ENCODE measurements around the gene ALKBH5. TPM values are rescaled to one million over a fixed set of nuclear protein-coding genes. Genes with fewer than 3 reads are reported as not detected.
"Not testable (repeated sequence)": the region's sequence is repeated elsewhere in the genome, so short reads cannot be mapped to it uniquely, and the experiment has no call there.

ALKBH5 gene
- polyA plus RNA-seq, 3 donors from 2014 or later, result 86.4 to 130 (median 102) TPM

DNA sequence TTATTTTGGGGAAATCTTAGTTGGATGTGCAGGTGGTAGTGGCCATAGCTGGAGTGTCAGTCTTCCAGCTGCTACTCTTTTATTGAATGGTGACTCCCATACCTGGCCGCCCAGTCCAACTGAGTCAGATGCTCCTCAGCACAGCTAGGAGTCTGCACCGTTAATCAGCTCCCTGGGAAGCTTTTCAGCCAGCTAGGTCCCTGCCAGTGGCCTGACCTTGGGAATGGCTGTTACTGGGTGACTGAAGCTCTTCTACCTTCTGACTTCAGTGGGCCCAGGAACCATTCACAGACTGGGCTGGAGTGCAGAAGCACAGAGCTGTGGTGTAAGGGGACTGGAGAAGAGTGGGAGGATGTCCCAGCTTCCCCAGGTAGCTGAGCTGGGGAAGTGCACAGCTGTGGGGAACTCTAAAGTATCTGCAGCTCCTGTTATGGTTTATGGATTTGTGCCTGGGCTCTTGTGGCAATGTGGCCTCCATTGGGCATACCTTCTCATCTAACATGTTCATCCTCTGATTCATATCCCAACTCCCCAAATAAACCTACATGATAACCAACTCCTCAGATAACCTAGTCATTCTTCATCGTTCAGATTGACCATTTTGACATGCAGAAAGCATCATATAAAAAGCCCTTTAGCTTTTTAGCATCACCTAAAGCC, 14.0 kb downstream of the ALKBH5 start:
- peaks cover 8 to 19% (median 16%) of the 10 kb centered on the region in 3 donors for H3K36me3 Mint-ChIP-seq
- peak overlapping the region in 3 of 6 donors; percentile 11 to 34 (median 15) for H3K27ac Mint-ChIP-seq
- no peaks in the 10 kb centered on the region for H3K9me3 Mint-ChIP-seq
- H3K27me3 Mint-ChIP-seq (ENCODE audit: low read depth in 3 of 3), result peaks cover 0 to 6% (median 2%) of the 10 kb centered on the region in 3 donors
- peak overlapping the region in 1 of 5 donors; percentile 11 for H3K4me3 Mint-ChIP-seq
- H3K4me1 Mint-ChIP-seq, result peaks cover 47 to 77% of the 10 kb centered on the region in 2 donors
- DNase-seq, result no peak

DNA sequence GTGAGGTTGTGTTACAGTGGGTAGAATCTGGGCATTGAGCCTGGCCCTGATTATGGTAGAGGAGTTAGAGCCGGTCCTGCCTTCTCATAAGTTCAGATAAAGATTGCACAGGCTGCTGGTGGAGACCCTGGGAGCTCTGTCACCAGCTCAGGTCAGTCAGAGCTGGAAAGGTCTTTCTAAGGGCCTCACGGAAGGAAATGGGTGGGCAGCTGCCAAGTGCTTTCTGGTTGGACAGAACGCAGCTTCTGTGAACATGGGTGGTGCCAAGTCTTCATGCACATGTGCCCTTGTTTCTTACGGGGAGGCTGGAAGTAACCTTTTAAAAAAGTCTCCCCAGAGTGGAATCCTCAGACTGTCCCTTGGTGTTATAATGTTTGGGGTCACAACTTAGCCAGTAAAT, 14.9 kb downstream of the ALKBH5 start:
- no peaks in the 10 kb centered on the region for H3K9me3 Mint-ChIP-seq
- H3K4me3 Mint-ChIP-seq, result peak overlapping the region in 1 of 5 donors; percentile 22
- DNase-seq, result no peak
- peak overlapping the region in 3 of 6 donors; percentile 15 to 71 (median 68) for H3K27ac Mint-ChIP-seq
- peaks cover 0 to 6% (median 5%) of the 10 kb centered on the region in 3 donors for H3K27me3 Mint-ChIP-seq (ENCODE audit: low read depth in 3 of 3)
- peaks cover 50 to 78% of the 10 kb centered on the region in 2 donors for H3K4me1 Mint-ChIP-seq
- peaks cover 8 to 19% (median 16%) of the 10 kb centered on the region in 3 donors for H3K36me3 Mint-ChIP-seq

DNA sequence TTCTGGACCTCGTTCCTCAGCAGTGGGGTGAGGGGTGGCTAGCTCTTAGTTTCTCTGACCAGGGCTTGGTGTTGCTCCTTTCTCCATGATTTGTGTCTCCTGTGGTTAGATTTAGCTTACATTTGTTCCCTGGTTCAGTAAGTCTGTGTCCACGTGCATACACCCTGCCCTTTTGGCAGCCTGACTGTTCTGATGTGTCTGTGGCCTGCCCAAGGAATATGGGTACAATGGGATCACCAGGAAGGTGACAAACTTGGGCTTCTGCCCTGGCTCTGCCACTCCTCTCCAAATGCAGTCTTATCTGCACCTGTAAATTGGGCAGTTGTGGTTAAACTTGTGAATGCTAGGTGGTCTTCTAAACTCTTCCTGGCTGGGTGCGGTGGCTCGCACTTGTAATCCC, 17.5 kb downstream of the ALKBH5 start:
- Mint-ChIP-seq H3K4me1 (peaks cover 40 to 59% of the 10 kb centered on the region in 2 donors), H3K9me3 (no peaks in the 10 kb centered on the region), H3K27me3 (ENCODE audit: low read depth in 3 of 3) (peaks cover 0 to 6% (median 0%) of the 10 kb centered on the region in 3 donors), H3K27ac (peak overlapping the region in 1 of 6 donors; percentile 41), H3K36me3 (peaks cover 8 to 10% (median 8%) of the 10 kb centered on the region in 3 donors), H3K4me3 (no peak overlapping the region)
- no peak for DNase-seq

DNA sequence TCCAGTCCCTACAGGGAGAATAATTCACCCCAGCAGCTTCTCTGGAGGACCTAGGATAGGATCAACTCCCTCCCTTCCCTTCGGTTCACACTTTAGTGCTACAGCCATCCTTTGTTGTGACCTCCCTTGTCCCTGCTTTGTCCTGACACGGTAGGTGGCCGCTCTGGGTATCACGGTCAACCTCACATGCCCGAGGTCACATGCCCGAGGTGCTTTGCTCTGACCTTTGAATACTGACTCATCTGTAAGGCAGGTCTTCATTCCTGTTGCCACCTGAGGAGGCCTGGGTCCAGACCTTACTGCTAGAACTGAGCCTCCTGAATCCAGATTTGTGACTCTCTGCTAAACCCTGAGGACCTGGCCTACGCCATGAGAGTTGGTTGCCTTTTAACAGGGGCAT, 19.7 kb downstream of the ALKBH5 start:
- no peak overlapping the region for H3K4me3 Mint-ChIP-seq
- H3K36me3 Mint-ChIP-seq, result peaks cover 2 to 10% (median 9%) of the 10 kb centered on the region in 3 donors
- no peak for DNase-seq
- peak overlapping the region in 2 of 6 donors; percentile 7 to 65 for H3K27ac Mint-ChIP-seq
- peaks cover 0 to 6% (median 0%) of the 10 kb centered on the region in 3 donors for H3K27me3 Mint-ChIP-seq (ENCODE audit: low read depth in 3 of 3)
- H3K4me1 Mint-ChIP-seq, result peaks cover 31 to 40% of the 10 kb centered on the region in 2 donors
- no peaks in the 10 kb centered on the region for H3K9me3 Mint-ChIP-seq

- Mint-ChIP-seq H3K4me1 (peaks cover 12 to 16% of the 10 kb centered on the region in 2 donors), H3K36me3 (peaks cover 0 to 25% (median 16%) of the 10 kb centered on the region in 3 donors), H3K27ac (peak overlapping the region in 1 of 6 donors; percentile 75), H3K9me3 (no peaks in the 10 kb centered on the region), H3K4me3 (no peak overlapping the region), H3K27me3 (ENCODE audit: low read depth in 3 of 3) (peaks cover 0 to 5% (median 2%) of the 10 kb centered on the region in 3 donors)
- no peak for DNase-seq
Observed at GRCh38 chr17:18205861-18206260, 22.2 kb downstream of the ALKBH5 start.

- Mint-ChIP-seq H3K4me1 (peaks cover 6% of the 10 kb centered on the region in 2 donors), H3K9me3 (no peaks in the 10 kb centered on the region), H3K36me3 (peaks cover 0 to 25% (median 16%) of the 10 kb centered on the region in 3 donors), H3K4me3 (no peak overlapping the region), H3K27me3 (ENCODE audit: low read depth in 3 of 3) (peaks cover 0 to 9% (median 2%) of the 10 kb centered on the region in 3 donors), H3K27ac (no peak overlapping the region)
- no peak for DNase-seq
Observed at GRCh38 chr17:18206962-18207361, 23.3 kb downstream of the ALKBH5 start.

DNA sequence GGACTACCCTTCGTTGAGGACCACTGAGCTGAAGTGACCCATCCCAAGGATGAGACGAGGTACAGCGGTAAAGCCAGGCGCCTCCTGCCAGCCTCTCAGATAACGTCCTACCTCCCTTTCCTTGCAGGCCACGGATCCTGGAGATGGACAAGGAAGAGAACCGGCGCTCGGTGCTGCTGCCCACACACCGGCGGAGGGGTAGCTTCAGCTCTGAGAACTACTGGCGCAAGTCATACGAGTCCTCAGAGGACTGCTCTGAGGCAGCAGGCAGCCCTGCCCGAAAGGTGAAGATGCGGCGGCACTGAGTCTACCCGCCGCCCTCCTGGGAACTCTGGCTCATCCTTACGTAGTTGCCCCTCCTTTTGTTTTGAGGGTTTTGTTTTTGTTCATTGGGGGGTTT, 24.5 kb downstream of the ALKBH5 start:
- Mint-ChIP-seq H3K9me3 (no peaks in the 10 kb centered on the region), H3K36me3 (peaks cover 0 to 25% (median 16%) of the 10 kb centered on the region in 3 donors), H3K4me3 (no peak overlapping the region), H3K27me3 (ENCODE audit: low read depth in 3 of 3) (peaks cover 0 to 11% (median 2%) of the 10 kb centered on the region in 3 donors), H3K27ac (no peak overlapping the region), H3K4me1 (peaks cover 4 to 6% of the 10 kb centered on the region in 2 donors)
- DNase-seq, result no peak

DNA sequence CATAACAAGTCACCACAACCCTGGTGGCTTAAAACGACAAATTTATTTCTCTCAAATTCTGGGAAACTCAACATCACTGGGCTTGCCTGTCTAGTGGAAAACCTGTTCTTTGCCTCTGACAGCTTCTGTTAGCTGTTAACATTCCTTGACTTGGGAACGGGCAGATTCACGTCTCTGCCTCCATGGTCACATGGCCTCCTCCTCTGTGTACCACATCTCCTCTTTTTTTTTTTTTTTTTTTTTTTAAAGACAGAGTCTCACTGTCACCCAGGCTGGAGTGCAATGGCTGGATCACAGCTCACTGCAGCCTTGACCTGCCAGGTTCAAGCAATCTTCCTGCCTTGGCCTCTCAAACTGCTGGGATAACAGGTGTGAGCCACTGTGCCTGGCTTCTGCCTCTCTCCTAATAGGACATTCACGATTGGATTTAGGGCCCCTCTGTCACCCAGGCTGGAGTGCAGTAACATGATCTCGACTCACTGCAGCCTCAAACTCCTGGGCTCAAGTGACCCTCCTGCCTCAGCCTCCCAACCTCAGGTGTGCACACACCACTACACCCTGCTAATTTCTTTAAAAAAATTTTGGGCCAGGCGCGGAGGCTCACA, 30.1 kb downstream of the ALKBH5 start:
- Mint-ChIP-seq H3K4me1 (no peaks in the 10 kb centered on the region), H3K27ac (no peak overlapping the region), H3K36me3 (peaks cover 0 to 12% (median 6%) of the 10 kb centered on the region in 3 donors), H3K9me3 (no peaks in the 10 kb centered on the region), H3K27me3 (ENCODE audit: low read depth in 3 of 3) (peaks cover 0 to 9% (median 7%) of the 10 kb centered on the region in 3 donors), H3K4me3 (no peak overlapping the region)
- DNase-seq, result no peak

DNA sequence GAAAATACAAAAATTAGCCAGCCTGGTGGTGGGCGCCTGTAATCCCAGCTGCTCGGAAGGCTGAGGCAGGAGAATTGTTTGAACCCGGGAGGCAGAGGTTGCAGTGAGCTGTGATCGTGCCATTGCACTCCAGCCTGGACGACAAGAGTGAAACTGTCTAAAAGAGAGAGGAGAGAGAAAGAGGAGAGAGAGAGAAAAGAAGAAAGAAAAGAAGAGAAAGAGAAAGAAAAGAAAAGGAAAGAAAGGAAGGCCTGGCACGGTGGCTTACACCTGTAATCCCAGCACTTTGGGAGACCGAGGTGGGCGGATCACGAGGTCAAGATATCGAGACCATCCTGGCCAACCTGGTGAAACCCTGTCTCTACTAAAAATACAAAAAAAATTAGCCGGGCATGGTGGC, 33.3 kb downstream of the ALKBH5 start:
- H3K27ac Mint-ChIP-seq; H3K36me3 Mint-ChIP-seq; DNase-seq; H3K4me3 Mint-ChIP-seq; H3K27me3 Mint-ChIP-seq (ENCODE audit: low read depth in 3 of 3); H3K9me3 Mint-ChIP-seq; H3K4me1 Mint-ChIP-seq: not testable (repeated sequence)

DNA sequence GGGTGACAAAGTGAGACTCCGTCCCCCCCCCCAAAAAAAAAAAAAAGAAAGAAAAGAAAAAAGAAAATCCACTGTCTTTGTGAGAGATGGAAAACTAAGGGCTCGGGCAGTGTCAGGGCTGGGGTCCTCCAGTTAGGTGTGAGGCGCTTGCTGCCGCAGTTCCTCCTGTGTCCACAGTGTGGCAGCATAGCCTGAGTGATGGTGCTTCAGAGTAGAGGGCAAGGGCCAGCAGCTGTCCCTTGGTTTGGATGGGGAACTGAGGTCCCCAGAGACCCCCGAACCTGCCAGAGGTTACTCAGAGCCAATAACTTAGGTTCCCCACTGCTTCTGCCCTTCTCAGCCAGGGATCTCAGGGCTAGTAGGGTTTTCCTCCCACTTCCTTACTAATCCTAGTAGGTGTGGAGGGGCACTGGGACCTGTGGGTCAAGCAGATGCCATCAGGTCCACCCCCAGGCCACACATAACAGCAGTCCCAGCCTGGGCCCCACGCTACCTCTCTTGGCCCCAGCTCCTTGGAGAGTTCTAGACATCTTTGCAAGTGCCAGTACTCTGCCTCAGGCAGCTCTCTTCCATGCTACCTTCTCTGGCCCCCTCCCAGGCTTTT, 33.9 kb downstream of the ALKBH5 start:
- peaks cover 0 to 5% (median 1%) of the 10 kb centered on the region in 3 donors for H3K27me3 Mint-ChIP-seq (ENCODE audit: low read depth in 3 of 3)
- no peaks in the 10 kb centered on the region for H3K4me1 Mint-ChIP-seq
- H3K4me3 Mint-ChIP-seq, result no peak overlapping the region
- peak overlapping the region in 1 of 6 donors; percentile 23 for H3K27ac Mint-ChIP-seq
- H3K36me3 Mint-ChIP-seq, result no peaks in the 10 kb centered on the region
- peak; percentile 60 to 67 (median 62) for DNase-seq
- no peaks in the 10 kb centered on the region for H3K9me3 Mint-ChIP-seq

- peak overlapping the region in 1 of 6 donors; percentile 22 for H3K27ac Mint-ChIP-seq
- H3K9me3 Mint-ChIP-seq, result no peaks in the 10 kb centered on the region
- no peak overlapping the region for H3K4me3 Mint-ChIP-seq
- no peaks in the 10 kb centered on the region for H3K4me1 Mint-ChIP-seq
- H3K36me3 Mint-ChIP-seq, result no peaks in the 10 kb centered on the region
- peaks cover 0 to 5% (median 1%) of the 10 kb centered on the region in 3 donors for H3K27me3 Mint-ChIP-seq (ENCODE audit: low read depth in 3 of 3)
- no peak for DNase-seq
Observed at GRCh38 chr17:18218756-18219415, 35.3 kb downstream of the ALKBH5 start.

- no peak overlapping the region for H3K4me3 Mint-ChIP-seq
- peaks cover 27 to 29% of the 10 kb centered on the region in 2 donors for H3K4me1 Mint-ChIP-seq
- no peaks in the 10 kb centered on the region for H3K27me3 Mint-ChIP-seq (ENCODE audit: low read depth in 3 of 3)
- no peaks in the 10 kb centered on the region for H3K36me3 Mint-ChIP-seq
- no peaks in the 10 kb centered on the region for H3K9me3 Mint-ChIP-seq
- no peak overlapping the region for H3K27ac Mint-ChIP-seq
- no peak for DNase-seq
Observed at GRCh38 chr17:18224053-18224386, 40.4 kb downstream of the ALKBH5 start.

GRCh38 chr17:18224387-18225120, 40.9 kb downstream of the ALKBH5 start:
- Mint-ChIP-seq H3K9me3 (no peaks in the 10 kb centered on the region), H3K27me3 (ENCODE audit: low read depth in 3 of 3) (no peaks in the 10 kb centered on the region), H3K4me1 (peaks cover 27 to 29% of the 10 kb centered on the region in 2 donors), H3K36me3 (no peaks in the 10 kb centered on the region), H3K4me3 (peak overlapping the region; percentile 24 to 68 (median 57)), H3K27ac (peak overlapping the region in 2 of 6 donors; percentile 4 to 59)
- no peak for DNase-seq

All from immature natural killer cell (primary cell).